Muscle of back (tissue), 11 donors: ENCODE results near the gene ITPA. TPM values are rescaled to one million over a fixed set of nuclear protein-coding genes. Genes with fewer than 3 reads are reported as not detected.

ENCODE experiments used
- DNase-seq, 3 donors: peaks; one replicate each; pipeline versions ENCODE4 v3.0.0 to v3.0.0-alpha.2; 2013
- polyA plus RNA-seq, 10 donors: library from polyadenylated mRNA; unstranded; fragments of 120-200 nt; gene quantifications; one replicate each; pipeline ENCODE4 v1.2.1, GENCODE V29; 2013; ENCODE audit not compliant: insufficient read length in 10 of 10

The ITPA gene
- polyA plus RNA-seq, 10 donors = 28.9 to 46.7 (median 40.6) TPM

DNA sequence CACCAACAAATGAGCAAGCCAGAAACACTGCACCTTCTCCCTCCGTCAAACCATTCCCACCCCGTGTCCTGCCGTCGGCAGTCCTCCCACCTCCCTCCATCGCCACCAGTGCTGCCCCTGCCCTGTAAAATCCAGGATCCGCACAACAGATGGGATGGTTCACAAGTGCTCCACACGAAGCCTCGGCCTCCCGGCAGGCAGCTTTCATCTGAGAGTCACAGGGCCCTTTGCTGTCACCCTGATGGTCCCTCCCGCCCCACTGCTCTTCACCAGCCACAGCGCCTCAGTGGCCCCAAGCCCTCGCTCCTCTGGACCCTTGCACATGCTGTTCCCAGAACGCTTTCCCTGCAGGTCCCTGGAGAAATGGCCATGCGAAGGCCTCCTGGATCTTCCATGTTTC, 17.6 kb downstream of the ITPA start:
- DNase-seq = no peak

DNA sequence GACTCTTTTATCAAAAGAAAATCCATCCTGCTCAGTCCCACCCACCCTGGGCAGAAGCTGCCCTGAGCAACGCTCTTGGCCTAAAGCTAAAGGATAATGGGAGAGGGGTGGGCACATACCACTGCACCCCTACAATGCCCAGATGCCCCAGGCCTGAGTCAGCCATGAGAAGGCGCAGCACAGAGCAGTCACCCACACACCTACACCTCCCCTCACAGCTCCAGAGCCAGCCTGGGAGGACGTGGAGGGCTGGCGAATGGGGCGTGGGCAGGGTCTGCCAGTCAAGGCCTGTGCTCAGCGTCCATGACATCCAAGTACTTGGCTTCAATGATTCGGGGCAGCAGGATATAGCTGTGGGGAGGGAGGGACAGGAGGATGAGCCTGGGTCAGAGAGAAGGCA, 18.2 kb downstream of the ITPA start:
- DNase-seq = no peak

DNA sequence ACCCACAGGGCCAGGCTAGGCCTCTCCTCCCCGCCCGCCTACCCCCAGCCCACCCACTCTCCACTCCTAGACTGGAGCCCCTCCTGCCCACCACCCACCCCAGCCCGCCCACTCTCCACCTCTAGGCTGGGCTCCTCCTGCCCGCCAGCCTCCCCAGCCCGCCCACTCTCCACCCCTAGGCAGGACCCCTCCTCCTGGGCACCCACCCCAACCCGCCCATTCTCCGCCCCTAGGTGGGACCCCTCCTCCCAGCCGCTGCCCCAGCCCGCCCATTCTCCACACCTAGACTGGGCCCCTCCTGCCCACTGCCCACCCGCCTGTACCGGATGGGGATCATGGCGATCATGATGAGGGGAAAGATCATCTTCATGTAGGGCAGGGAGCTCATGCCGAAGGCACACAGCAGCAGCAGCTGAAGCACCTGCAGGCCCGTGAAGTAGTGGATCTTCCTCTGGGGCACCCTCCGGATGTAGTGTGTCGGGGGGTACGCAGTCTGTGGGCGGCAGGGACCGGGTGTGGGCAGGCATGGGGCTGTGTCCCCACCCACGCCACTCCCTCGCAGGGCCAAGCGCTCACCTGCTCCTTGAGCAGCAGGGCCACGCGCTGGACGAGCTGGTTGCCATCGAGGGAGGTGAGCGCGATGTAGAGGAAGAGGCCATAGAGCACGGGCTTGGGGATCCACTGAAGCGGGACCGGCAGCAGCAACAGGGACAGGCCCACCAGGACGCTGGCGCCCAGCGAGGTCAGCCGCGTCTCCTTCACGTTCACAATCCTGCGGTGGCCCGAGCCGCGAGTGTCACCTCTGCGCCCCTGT, 18.8 kb downstream of the ITPA start:
- DNase-seq = no peak

DNA sequence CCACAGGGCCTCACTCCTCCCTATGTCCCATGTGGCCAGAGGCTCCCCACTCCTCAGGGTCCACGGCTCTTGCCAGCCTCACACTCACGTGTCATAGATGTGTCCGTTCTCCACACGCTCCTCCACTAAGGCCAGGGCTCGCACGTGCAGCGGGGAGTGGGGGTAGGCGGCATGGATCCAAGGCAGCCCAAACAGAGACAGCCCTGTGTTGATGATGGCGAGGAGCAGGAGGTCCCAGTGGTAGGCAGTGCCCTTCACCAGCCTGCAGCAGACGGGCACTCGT, 19.4 kb downstream of the ITPA start:
- no peak for DNase-seq

DNA sequence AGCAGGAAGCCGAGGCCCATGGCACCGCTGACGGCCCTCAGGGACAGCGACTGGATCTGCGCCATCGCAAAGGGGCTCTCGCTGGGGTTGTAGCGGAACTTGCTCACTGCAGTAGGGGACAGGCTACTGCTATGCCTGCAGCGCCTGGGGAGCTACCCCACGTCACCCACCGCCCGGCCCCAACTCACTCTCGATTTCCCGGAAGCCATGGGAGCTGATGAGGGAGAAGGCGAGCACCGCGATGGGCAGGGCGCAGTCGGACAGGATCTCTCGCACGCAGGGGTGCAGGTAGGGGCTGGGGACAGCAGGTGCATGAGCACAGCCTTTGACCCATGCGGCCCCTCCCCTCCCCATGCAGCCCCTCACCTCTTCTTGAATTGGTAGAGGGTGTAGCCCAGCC, 19.9 kb downstream of the ITPA start:
- no peak for DNase-seq

DNA sequence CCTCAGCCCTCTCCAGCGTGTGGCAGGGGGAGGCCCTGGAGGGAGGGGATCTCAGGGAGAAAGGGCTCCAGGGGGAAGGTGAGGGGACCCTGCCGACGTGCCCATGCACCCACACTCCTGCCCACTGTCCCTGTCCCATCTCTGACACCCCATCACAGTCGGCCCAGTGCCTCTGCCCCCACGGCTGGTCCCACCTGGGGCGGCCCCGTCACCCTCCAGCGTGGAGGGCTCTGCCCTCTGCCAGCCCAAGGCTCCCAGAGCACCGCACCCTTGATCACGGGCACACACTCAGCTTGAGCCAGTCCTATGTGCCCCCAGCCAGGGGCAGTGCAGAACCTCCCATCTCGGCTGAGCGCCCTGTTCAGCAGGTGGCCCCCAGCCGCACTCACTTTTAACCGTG, 20.5 kb downstream of the ITPA start:
- no peak for DNase-seq

DNA sequence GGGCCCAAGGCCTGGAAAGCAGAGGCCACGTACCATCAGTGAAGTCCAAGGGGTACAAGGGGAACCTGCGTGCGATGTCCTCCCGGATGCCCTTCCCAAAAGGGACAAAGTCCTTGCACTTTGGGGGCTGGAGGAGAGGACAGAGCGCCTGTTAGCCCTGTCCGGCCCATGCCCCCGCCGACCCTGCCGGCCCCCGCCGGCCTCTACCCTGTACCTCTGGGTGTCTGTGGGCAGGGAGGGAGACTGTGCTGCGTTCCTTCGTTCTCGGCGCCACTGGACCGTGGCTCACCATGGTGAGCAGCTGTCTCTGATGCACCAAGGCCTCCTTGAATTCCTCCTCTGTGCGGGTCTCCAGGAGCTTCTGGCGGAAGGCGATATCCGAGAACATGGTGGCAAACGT, 21.8 kb downstream of the ITPA start:
- no peak for DNase-seq

DNA sequence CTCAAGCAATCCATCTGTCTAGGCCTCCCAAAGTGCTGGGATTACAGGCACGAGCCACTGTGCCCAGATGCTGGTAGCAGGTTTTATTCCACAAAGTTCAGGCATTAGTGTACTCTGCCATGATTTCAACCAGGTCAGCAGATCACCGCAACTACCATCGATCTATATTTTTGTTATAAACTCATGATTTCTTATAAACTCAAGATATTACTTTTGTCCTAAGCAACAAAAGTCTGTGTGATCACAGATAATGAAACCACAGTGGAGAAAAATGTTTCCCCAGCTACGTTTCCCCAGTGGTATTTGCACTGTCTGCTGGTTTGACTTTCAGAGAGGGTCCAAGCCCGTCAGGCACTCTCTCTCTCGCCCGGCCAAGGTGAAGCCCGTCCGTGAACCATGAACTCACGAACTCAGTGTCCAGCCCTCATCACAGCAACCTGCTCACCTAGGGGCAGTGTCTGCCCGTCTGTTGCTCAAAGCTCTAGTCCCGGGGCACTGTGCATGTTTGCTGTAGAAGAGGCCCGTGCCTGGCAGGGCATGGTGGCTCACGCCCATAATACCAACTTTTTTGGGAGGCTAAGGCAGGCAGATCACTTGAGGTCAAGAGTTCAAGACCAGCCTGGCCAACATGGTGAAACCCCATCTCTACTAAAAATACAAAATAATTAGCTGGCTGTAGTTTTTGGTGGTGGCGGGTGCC, 22.7 kb downstream of the ITPA start:
- DNase-seq = no peak

DNA sequence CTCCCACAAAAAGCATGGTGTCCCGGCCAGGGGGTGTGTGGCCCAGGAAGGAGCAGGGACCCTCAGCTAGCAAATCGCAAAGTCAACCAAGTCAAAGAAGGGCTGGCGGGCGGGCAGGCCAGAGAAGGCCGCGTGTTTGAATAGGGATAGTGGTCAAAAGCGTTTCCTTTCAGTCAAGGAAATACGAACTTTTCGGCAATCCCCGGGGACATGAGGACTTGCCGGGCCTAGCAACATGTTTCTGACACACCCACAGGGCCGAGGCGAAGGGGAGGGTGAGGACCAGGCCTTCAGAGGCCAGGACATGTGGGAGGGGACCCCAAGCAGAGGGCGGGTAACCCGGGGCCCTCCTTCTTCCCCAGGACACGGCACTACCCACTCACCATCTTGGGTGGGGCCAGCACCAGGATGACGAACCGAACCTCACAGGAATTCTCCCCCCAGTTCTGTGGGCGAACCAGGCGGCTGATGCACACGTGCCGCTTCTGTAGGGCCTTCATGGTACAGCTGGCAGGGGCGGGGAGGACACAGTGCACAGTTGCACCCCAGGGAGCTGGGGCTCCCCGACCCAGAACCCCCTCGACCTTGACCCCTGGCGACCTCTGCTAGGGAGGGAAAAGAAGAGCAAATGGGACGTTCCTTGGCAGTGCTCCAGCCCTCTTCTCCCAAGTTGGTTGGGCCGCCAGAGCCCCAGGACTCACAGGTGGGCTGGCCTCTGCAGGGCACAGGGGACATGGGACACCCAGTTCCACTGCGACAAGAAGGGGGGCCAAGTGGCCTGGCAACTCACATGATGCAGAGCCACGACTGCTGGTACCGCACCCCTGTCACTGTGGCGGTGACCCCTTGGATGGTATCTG, 24.1 kb downstream of the ITPA start:
- DNase-seq = no peak

DNA sequence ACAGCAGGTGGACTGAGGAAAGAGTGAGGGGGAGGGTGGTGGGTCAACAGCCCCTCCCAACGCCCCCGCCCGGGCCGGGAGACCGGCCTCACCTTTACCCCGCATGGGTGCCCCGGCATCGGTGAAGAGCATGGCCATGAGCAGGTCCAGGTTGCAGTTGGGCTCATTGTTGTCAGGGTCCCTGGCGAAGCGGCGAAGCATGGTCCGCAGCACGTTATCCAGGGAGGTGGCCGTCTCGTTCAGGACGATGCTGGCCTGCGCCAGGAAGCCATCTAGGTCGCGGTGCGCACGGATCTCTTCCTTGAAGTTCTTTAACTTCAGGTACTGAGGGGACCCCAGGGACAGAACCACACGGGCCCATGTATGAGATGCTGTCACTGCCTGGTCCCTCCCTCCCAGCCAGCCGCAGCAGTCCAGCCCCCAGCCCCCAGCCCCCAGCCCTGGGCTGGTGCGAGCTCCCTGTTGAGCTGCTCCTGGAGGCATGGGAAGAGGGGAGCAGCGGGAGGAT, 24.7 kb downstream of the ITPA start:
- DNase-seq = no peak

DNA sequence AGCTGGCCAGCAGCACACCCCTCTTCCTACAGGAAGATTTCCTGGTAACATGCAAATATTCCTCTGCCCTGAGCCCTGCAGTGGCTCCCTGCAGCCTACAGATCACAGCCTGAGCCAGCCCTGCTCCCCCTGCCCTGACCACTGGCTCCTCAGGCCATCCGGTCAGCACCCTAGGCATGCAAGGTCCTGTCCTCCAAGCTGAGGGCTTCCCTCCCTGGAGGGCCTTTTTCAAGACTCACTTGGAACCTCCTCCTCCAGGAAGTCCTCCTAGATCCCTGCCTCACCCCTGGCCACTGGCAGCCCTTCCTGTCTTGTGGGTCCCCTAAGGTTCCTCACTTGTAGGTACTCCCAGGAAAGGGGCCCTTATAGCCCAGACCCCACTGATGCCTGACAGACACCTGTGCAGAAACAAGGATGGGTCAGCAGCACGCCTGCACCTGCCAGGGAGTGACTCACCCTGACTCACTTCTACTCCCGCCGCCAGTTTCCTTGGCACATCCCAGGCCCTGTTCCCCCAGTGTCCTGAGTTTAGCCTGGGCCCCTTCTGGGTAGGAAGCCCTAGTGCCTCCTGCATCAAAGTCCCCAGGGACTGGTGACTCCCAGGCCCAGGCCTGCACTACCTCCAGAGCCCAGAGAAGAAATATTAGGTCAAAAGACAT, 26.5 kb downstream of the ITPA start:
- DNase-seq = no peak

DNA sequence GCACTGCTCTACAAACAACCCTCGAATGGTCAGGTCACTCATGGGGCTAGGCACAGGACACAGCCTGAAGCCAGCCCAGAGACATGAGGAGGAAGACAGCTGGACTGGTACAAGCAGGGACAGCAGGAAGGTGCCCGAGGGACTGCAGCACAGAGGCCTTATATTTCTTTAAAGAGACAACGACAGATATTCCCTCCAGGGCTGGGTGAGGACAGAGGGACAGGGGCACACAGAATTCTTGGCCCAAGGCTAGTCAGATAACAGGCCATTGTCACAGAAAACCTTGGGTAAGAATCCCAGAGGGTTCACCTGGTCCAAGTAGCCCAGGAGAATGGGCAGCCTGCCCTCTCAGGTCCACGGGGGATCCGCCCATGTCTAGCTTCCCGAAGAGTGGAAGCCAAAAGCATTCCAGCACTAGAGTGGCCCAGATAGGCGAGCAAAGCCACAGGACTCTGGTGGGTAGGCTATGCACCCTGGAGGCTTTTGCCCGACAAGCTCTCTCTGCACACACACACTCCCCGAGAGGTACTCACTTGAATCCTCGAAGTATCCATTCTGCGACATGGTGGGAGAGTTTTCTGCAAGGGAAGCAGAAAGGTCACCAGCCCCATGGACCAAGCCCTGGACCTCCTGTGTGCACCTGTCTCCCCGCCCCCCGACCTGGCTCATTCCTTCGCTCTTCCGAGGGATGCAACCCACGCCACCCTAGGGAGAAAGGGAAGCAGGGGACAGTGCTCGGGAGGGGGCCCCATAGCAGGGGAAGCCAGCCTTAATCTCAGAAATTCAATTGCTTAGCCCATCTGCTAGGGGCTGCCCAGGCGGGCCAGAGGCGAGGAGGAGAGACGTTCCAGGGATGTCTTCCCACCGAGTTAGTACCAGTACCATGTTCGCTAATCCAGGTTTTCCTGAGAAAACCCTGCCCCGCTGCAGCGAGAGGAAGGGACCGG, 28.0 kb downstream of the ITPA start:
- no peak for DNase-seq

DNA sequence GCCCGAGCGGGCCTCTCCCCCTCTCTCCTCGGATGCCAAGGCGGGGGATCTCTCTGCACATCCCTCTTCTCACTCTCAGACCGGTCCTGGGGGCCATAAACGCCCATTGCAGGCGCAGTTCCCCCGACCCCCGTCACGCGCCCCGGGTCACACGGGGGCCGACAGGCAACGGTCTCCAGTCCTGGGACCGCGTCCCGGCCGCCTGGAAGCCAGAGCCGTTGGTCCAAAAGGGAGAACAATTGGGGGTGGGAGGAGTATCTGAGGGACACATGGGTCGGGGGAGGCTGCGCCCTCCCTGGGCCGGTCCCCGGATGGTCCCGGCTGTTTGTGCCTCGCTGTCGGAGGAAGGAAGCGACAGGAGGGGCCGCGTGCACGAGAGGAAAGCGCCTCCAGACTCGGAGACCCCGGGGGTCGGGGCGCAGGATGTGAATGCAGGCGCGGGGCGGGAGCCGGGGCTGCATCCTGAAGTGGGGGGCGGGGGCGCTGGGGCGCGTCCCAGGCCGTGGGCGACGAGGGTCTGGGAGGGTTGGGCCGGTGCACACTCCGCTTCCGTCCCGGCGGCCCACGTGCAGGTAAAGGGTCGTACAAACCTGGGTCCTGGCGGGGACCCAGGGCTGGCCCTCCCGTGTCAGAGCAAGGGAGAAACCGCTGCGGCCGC, 28.8 kb downstream of the ITPA start:
- no peak for DNase-seq

DNA sequence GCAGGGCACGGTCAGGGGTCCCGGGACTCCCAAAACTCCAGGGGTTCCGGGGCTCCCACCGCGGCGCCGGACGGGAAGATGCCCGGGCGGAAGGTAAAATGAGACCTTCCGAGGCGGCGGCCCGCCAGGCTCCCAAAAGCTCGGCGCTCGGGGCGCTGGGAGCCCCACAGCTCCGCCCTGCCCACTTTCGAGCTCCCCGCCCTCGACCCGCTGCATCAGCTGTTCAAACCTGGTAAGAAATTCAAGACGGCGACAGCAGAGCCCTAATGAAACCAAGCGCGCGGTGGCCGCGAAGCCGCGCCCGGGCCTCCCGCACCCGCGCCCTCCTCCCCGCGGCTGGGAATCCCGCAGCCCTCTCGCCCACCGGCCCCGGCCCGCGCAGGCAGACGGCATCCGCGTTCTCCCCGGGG, 29.3 kb downstream of the ITPA start:
- peak in 2 of 3 donors; percentile 13 to 48 for DNase-seq

DNA sequence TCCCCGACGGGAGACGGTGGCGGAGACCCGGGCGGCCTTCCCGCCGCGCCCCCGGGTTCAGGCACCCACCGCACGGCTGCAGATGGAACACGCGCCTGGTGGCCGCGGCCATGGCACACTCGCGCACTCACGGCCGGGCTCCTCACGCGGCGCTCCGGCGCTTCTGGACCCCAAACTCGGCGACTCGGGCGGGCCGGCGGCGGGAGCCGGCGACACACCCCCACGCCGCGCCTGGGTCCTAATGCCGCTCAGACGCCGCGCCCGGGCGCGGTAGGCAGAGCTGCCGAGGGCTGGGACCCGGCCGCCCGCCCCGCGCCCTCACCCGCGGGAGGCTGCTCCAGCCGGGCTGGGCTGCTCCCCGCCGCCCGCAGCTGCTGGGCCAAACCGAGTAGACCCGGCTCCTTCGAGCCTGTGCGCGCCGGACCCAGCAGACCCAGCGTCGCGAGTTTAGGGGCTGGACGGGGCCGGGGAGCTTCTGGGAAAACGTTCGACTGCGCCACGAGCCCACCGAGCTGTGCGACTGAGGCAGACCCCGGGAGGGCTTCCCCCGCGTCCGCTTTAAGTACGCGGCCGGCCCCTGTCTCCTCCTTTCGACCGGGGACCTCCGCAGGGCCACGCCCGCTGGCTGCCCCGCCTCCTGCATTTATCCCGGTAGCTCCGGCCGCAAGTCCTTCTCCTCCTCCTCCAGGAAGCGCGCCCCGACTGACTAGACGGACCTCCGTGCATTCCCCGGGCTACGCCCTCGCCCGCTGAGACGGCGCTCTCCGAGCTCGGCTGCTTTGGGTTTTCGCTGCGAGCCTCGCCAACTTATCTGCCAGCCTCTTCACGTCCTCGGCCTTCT, 29.9 kb downstream of the ITPA start, which contains the start of gene SLC4A11:
Gene SLC4A11, minus strand, starts transcription at position 165 of the 841 bp plus-strand sequence. Its CDS starts 53 bp downstream, at position 112.
- peak in 2 of 3 donors; percentile 34 to 59 for DNase-seq

DNA sequence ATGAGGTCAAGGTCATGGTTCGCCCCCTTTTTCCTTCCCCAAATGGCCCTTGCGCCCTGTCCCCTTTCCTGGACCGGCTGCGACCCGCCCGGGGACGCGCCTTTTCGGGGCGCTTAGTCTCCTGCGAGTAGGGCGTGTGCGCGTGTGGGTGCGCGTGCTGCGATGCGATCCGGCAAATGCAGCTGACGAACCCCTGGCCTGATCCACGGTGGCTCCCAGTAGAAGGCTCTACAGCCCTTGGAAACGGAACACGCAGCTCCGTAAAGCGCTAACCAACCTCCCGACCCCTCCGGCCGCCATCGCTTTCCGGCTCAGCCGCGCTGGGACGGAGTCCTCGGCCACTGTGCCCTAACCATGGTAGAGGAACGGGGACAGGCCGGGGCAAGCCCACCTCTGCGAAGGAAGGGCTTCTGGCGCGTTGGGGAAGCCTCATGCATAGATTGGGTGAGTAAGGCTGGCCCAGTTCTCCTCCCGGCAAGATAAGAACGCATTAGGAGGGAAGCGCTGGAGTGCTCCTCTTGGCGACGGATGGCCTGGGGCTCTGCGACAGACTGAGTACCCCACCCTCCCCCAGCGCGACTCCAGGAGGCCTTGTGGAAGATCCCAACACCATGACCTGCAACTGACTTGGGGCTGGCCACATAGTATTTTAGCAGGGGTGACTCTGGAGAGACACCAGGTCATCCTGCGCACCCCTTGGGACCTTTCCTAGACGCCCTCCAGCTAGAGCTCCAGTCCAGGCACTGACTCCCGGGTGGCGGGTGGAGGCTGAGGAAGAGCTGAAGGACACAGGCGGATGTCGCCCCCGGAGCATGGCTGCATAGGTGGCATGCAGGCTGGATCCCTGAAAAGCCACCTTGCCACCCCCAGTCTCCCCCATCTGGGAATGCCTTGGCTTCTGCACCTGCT, 30.8 kb downstream of the ITPA start:
- peak in 1 of 3 donors; percentile 40 for DNase-seq

DNA sequence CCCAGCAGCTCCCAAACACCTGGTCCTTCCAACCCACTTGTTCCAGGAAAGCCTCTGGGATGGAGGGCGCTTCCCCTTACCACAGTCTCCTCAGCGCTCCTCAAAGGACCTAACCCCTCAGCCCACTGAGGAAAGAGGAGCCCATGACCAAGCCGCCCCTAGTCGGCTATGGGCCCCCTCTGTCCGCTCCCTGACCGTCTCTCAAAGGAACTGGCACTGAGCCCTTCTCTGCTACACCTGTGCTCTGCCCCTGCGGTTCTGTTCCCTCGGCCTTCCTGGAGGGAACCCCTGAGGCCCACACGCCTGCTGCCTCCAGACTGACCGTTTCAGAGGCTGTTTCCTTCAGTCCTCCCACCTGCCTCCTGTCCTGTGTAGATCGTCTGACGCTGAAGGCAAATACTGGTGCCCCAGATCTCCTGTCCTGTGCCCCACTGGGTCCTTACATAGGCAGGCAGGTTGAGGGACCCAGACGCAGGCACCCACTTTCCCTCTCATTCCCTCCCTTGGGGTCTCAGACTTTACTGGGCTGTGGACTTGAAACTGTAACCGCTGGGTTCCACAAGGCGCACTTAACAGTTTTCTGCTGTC, 31.6 kb downstream of the ITPA start:
- DNase-seq = no peak
